Mesendoderm (in vitro differentiated cells): ENCODE data around the gene SUPV3L1.

Source experiments
- DNase-seq: peaks from one replicate; pipeline ENCODE4 v3.0.0; 2013
- H2AK5ac ChIP-seq: 2 replicates; pipeline ENCODE4 v1.6.1; 2013; ENCODE audit warnings: low read length, inconsistent platforms
- H2BK120ac ChIP-seq: 2 replicates; pipeline ENCODE4 v1.6.1; 2013; ENCODE audit warnings: low read depth, mild to moderate bottlenecking, low read length, moderate library complexity, mixed read lengths
- H2BK15ac ChIP-seq: replicated peaks from 2 replicates; pipeline ENCODE4 v1.6.1; 2013; ENCODE audit warnings: low read depth, mild to moderate bottlenecking, moderate library complexity
- H2BK5ac ChIP-seq: 2 replicates; pipeline ENCODE4 v1.6.1; 2013; ENCODE audit warnings: low read length, inconsistent platforms
- H3K18ac ChIP-seq: 2 replicates; pipeline ENCODE4 v1.6.1; 2013; ENCODE audit warnings: mild to moderate bottlenecking, low read length, mixed read lengths
- H3K23ac ChIP-seq: one replicate; pipeline ENCODE4 v1.6.1; 2013; ENCODE audit warnings: low read length
- H3K27ac ChIP-seq: 2 replicates; pipeline ENCODE4 v1.5.1; 2013; ENCODE audit warnings: low read depth, mild to moderate bottlenecking, inconsistent platforms, low read length, moderate library complexity
- H3K27me3 ChIP-seq: 2 replicates; pipeline ENCODE4 v1.6.1; 2013; ENCODE audit warnings: low read length, control low read depth, mild to moderate bottlenecking, inconsistent platforms; ENCODE audit not compliant: insufficient read depth, poor library complexity
- H3K36me3 ChIP-seq: 2 replicates; pipeline ENCODE4 v1.6.1; 2013; ENCODE audit warnings: low read length, inconsistent platforms; ENCODE audit not compliant: control insufficient read depth, insufficient read depth
- H3K4ac ChIP-seq: one replicate; pipeline ENCODE4 v1.6.1; 2013; ENCODE audit warnings: low read depth, mild to moderate bottlenecking, low read length, moderate library complexity
- H3K4me1 ChIP-seq: 2 replicates; pipeline ENCODE4 v1.6.1; 2013; ENCODE audit warnings: low read depth, low read length, inconsistent platforms; ENCODE audit not compliant: control insufficient read depth
- H3K4me2 ChIP-seq: 2 replicates; pipeline ENCODE4 v1.6.1; 2013; ENCODE audit warnings: low read length
- H3K4me3 ChIP-seq: 2 replicates; pipeline ENCODE4 v1.5.1; 2013; ENCODE audit warnings: mild to moderate bottlenecking, low read length
- H3K56ac ChIP-seq: one replicate; pipeline ENCODE4 v1.6.1; 2013; ENCODE audit warnings: low read length
- H3K79me1 ChIP-seq: 2 replicates; pipeline ENCODE4 v1.6.1; 2013; ENCODE audit warnings: low read length, inconsistent platforms
- H3K79me2 ChIP-seq: 2 replicates; pipeline ENCODE4 v1.6.1; 2013; ENCODE audit warnings: mild to moderate bottlenecking, low read length; ENCODE audit not compliant: control insufficient read depth, insufficient read depth
- H3K9ac ChIP-seq: 2 replicates; pipeline ENCODE4 v1.6.1; 2013; ENCODE audit warnings: low read length, inconsistent platforms
- H4K5ac ChIP-seq: one replicate; pipeline ENCODE4 v1.6.1; 2013; ENCODE audit warnings: low read length
- H4K8ac ChIP-seq: one replicate; pipeline ENCODE4 v1.6.1; 2013; ENCODE audit warnings: low read depth, mild to moderate bottlenecking, control low read depth, low read length, moderate library complexity
- WGBS: extraction: QIAGEN DNeasy Blood & Tissue Kit; methylation state at CpG from one replicate; pipeline ENCODE4 v1.1.7; 2013; ENCODE audit warnings: low lambda C conversion rate, missing lambda C conversion rate; ENCODE audit not compliant: insufficient coverage; ENCODE audit errors: extremely low coverage; 5-methylcytosine and 5-hydroxymethylcytosine counted together

The SUPV3L1 gene

DNA sequence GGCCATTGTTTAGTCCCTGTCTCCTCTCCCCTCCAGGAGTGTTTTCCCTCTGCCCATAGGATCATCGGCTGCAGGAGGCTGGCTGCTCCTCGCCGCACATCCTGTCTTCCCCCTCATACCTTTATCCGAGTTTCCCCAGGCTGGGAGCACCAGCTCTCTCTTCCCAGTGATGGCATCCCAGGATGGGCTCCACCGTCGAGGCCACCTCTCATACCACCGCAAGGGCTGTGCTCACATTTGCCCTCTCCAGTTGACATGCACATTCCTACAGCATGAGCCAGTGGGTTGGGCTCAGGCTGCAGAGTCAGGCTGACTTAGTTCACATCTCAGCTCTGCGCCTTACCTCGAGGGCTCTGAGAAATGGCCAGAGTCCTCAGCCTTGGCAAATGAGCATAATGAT lies 52.2 kb downstream of the SUPV3L1 start:
- Histone ChIP-seq H3K27ac (no peak overlapping the region), H3K9ac (no peak overlapping the region), H3K56ac (peak overlapping the region; percentile 38), H4K5ac (no peak overlapping the region), H2BK15ac (no peak overlapping the region), H3K4me2 (no peak overlapping the region), H3K23ac (no peak overlapping the region), H3K4me3 (no peak overlapping the region), H3K36me3 (no peaks in the 10 kb centered on the region), H4K8ac (no peak overlapping the region), H3K27me3 (no peaks in the 10 kb centered on the region), H2BK5ac (no peak overlapping the region), H2AK5ac (no peak overlapping the region), H3K79me1 (no peaks in the 10 kb centered on the region), H3K4ac (no peak overlapping the region), H2BK120ac (no peak overlapping the region), H3K79me2 (no peaks in the 10 kb centered on the region), H3K4me1 (no peaks in the 10 kb centered on the region), H3K18ac (no peak overlapping the region)
- peak; percentile 94 for DNase-seq
- no CpG with 5 or more reads among the region's 9 CpGs for WGBS

DNA sequence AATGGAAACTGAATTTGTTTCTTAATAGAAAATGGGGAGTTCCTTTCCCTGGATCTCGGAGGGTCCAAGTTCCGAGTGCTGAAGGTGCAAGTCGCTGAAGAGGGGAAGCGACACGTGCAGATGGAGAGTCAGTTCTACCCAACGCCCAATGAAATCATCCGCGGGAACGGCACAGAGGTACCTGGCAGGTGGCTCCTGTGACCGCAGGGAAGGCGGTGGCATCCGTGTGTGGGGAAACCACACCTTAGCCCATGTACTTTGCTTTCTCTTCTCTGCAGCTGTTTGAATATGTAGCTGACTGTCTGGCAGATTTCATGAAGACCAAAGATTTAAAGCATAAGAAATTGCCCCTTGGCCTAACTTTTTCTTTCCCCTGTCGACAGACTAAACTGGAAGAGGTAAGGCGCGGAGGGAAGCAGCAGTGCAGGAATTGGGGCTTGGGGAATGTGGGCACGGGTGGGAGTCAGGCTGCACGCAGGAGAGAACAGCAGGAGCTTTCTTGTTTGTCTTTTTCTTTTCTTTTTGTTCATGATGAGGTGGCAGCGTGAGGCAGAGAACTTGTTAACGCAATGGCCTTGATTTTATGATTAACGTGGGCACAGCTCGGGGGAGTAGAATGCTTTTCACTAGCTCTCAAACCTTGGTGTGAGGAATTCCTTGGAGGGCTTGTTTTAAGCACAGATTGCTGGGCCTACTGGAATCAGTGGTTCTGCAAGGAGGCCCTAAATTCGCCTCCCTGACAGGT lies 52.9 kb downstream of the SUPV3L1 start:
- WGBS = no CpG with 5 or more reads among the region's 22 CpGs
- Histone ChIP-seq H3K56ac (no peak overlapping the region), H3K4me2 (no peak overlapping the region), H3K23ac (peak overlapping the region; percentile 16), H3K4me3 (no peak overlapping the region), H3K18ac (no peak overlapping the region), H2BK15ac (no peak overlapping the region), H3K4ac (no peak overlapping the region), H3K36me3 (no peaks in the 10 kb centered on the region), H3K9ac (no peak overlapping the region), H3K27me3 (no peaks in the 10 kb centered on the region), H2BK120ac (no peak overlapping the region), H3K79me2 (no peaks in the 10 kb centered on the region), H4K8ac (no peak overlapping the region), H2AK5ac (no peak overlapping the region), H2BK5ac (no peak overlapping the region), H3K27ac (no peak overlapping the region), H3K79me1 (no peaks in the 10 kb centered on the region), H3K4me1 (no peaks in the 10 kb centered on the region), H4K5ac (no peak overlapping the region)
- no peak for DNase-seq

DNA sequence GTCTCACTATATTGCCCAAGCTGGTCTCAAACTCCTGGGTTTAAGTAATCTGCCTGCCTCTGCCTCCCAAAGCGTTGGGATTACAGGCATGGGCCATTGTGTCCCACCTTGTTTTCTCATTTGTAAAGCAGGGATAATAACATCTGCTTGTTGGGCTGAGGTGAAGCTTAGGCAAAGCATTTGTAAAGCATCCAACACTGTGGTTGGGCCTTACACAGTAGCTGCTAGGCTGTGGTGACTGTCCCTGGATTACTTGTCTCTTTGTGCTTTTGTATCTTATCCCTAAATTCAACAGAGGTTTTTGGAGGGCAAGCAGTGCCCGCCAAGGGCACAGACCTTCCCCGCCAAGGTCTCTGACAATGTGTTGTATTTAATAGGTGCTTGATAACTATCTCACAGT lies 54.4 kb downstream of the SUPV3L1 start:
- H3K56ac ChIP-seq = no peak overlapping the region
- H3K79me2 ChIP-seq = no peaks in the 10 kb centered on the region
- H3K23ac ChIP-seq = no peak overlapping the region
- H3K4ac ChIP-seq = no peak overlapping the region
- no peak overlapping the region for H2BK15ac ChIP-seq
- H2BK5ac ChIP-seq = no peak overlapping the region
- no peaks in the 10 kb centered on the region for H3K4me1 ChIP-seq
- H3K36me3 ChIP-seq = no peaks in the 10 kb centered on the region
- no peak overlapping the region for H2AK5ac ChIP-seq
- H3K9ac ChIP-seq = no peak overlapping the region
- no peaks in the 10 kb centered on the region for H3K27me3 ChIP-seq
- H4K8ac ChIP-seq = no peak overlapping the region
- no peaks in the 10 kb centered on the region for H3K79me1 ChIP-seq
- no peak overlapping the region for H2BK120ac ChIP-seq
- no peak overlapping the region for H3K4me2 ChIP-seq
- H3K27ac ChIP-seq = no peak overlapping the region
- no CpG with 5 or more reads among the region's 3 CpGs for WGBS
- H3K18ac ChIP-seq = no peak overlapping the region
- H4K5ac ChIP-seq = no peak overlapping the region
- DNase-seq = no peak
- H3K4me3 ChIP-seq = no peak overlapping the region

DNA sequence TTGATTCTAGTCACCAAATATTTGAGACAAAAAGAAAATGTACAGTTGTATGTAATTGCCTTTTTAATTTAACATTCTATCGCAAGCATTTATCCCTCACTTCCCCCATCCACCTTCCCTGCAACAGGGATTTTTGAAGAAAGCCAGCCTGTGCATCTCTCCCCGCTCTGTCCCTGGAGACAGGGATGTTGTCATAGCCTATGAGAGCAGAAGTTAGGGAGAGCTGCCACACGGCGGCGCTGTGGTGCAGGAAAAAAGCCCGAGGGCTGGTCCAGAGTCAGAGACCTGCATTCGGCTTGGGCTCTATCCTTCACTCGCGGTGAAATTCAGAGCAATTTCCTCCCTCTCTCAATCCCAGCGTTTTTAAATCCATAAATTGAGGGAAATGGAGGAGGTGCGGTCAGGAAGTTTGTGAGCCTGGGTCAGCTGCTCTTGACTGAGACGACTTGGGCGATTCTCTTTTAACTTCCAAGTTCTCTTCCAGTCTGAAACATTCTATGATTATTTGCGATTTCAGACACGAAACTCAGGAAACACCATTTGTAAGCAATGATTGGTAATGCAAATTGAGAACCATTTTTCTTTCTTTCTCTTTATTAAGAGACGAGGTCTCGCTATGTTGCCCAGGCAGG lies 57.6 kb downstream of the SUPV3L1 start:
- WGBS = no CpG with 5 or more reads among the region's 17 CpGs
- peak overlapping the region; percentile 20 for H3K56ac ChIP-seq
- DNase-seq = peak; percentile 89

GRCh38 chr10:69239136-69239535 lies 59.1 kb downstream of the SUPV3L1 start:
- no CpG with 5 or more reads among the region's 5 CpGs for WGBS
- H2BK120ac ChIP-seq = no peak overlapping the region
- no peak overlapping the region for H2AK5ac ChIP-seq
- no peaks in the 10 kb centered on the region for H3K4me1 ChIP-seq
- H3K9ac ChIP-seq = no peak overlapping the region
- DNase-seq = no peak
- no peak overlapping the region for H4K5ac ChIP-seq
- H3K79me1 ChIP-seq = no peaks in the 10 kb centered on the region
- H3K79me2 ChIP-seq = no peaks in the 10 kb centered on the region
- H3K18ac ChIP-seq = no peak overlapping the region
- H3K4ac ChIP-seq = peak overlapping the region; percentile 84
- no peaks in the 10 kb centered on the region for H3K36me3 ChIP-seq
- H3K4me3 ChIP-seq = no peak overlapping the region
- H2BK5ac ChIP-seq = no peak overlapping the region
- H3K23ac ChIP-seq = no peak overlapping the region
- no peak overlapping the region for H2BK15ac ChIP-seq
- H4K8ac ChIP-seq = no peak overlapping the region
- H3K4me2 ChIP-seq = no peak overlapping the region
- no peak overlapping the region for H3K27ac ChIP-seq
- peak overlapping the region; percentile 28 for H3K56ac ChIP-seq
- H3K27me3 ChIP-seq = no peaks in the 10 kb centered on the region

More for the DNA sequence above, 57.6 kb downstream of the SUPV3L1 start:
- Histone ChIP-seq H3K79me2 (no peaks in the 10 kb centered on the region), H3K36me3 (no peaks in the 10 kb centered on the region), H3K79me1 (no peaks in the 10 kb centered on the region), H2AK5ac (no peak overlapping the region), H2BK120ac (no peak overlapping the region), H3K27ac (no peak overlapping the region), H3K4me3 (no peak overlapping the region), H3K4ac (no peak overlapping the region), H4K8ac (no peak overlapping the region), H3K23ac (no peak overlapping the region), H3K27me3 (no peaks in the 10 kb centered on the region), H3K18ac (peak overlapping the region; percentile 77), H4K5ac (no peak overlapping the region), H3K9ac (no peak overlapping the region), H3K4me2 (no peak overlapping the region), H3K4me1 (no peaks in the 10 kb centered on the region), H2BK5ac (no peak overlapping the region), H2BK15ac (peak overlapping the region; percentile 42)
